Pancreas (tissue), 10 donors: Measurements from ENCODE around the gene AADAT. TPM values are rescaled to one million over a fixed set of nuclear protein-coding genes. Genes with fewer than 3 reads are reported as not detected.

Experiments
- ATAC-seq, 4 donors: fragments of 200-7000 bp; cut with Tn5 transposase; one replicate each; pipeline versions ENCODE4 v1.8.0 to v1.9.1; 2020; ENCODE audit warnings: mild to moderate bottlenecking in 4 of 4, moderate library complexity in 4 of 4
- DNase-seq, 6 donors: peaks; one replicate each; pipeline ENCODE4 v3.0.0-alpha.2; 2020
- FAIRE-seq: peaks from 2 replicates; lab custom pipeline; 2012; peaks lifted over from hg19 to GRCh38; lab: Jason Lieb, UNC
- H3K27ac ChIP-seq, 4 donors: fragments of 200-600 bp; sonication (generic); 1 replicate in 3 of 4; 2 replicates in 1 of 4; pipeline versions ENCODE4 v1.5.0 to v1.8.0; 2020
- H3K27me3 ChIP-seq, 4 donors: fragments of 200-600 bp; one replicate each; pipeline ENCODE4 v1.8.0; 2021
- H3K36me3 ChIP-seq, 3 donors: fragments of 200-600 bp; sonication (generic) in 1 of 3; one replicate each; pipeline versions ENCODE4 v1.5.0 to v1.8.0; 2020 to 2021
- H3K4me1 ChIP-seq, 3 donors: fragments of 200-600 bp; one replicate each; pipeline ENCODE4 v1.8.0; 2021
- H3K4me3 ChIP-seq, 4 donors: fragments of 200-600 bp; sonication (generic) in 2 of 4; one replicate each; pipeline versions ENCODE4 v1.5.0 to v1.8.0; 2020 to 2021
- H3K9me3 ChIP-seq, 4 donors: fragments of 200-600 bp; one replicate each; pipeline ENCODE4 v1.8.0; 2021
- WGBS, 2 donors: extraction: QIAGEN DNeasy Blood & Tissue Kit; methylation state at CpG; one replicate each; pipeline ENCODE4 v1.1.7; 2013; 5-methylcytosine and 5-hydroxymethylcytosine counted together
- intact Hi-C, 3 donors: fragments of 100-400 bp; cut with DNase I; formaldehyde crosslinking; loops; one replicate each; pipeline versions ENCODE4 v1.11.1 to v1.14.2; 2022
- polyA plus RNA-seq, 2 donors: library from polyadenylated mRNA; stranded (reverse); fragments of 200-250 nt; gene quantifications; one replicate each; pipeline ENCODE4 v1.2.3, GENCODE V29; 2013
- total RNA-seq, 6 donors: library from RNA; stranded (reverse); fragmentation: NEBNext Ultra II Directional in 4 of 6; extraction: Animal tissue kit (Norgen Biotek cat#: 25700) in 4 of 6; gene quantifications; one replicate each; pipeline versions ENCODE4 v1.2.1 to v1.2.4, GENCODE V29; 2021 to 2023
- TF ChIP-seq, protein P1 (sequence below), 4 donors: fragments of 200-600 bp; sonication (generic) in 3 of 4; IDR thresholded peaks; one replicate each; pipeline versions ENCODE4 v1.5.0 to v1.8.0; 2021; ENCODE audit warnings: antibody characterized with exemption in 4 of 4
- donor health status: healthy with polysubstance abuse.
- donor health status: DM: no; HTN: no; CAD: no; lungs with moderate emphysema.
- donor health status: DM: no; HTN: no; CAD: no.
- donor health status: control.
- donor health status: control.
- donor health status: Bipolar disorder and iron deficiency.
- donor health status: DM: yes; HTN: yes; CAD: no.
- donor health status: DM: no; HTN: no; CAD: no.
- donor health status: DM: no; HTN: no; CAD: no.
- donor health status: DM: yes; HTN: yes; CAD: no.

AADAT gene
- total and polyA plus RNA-seq, 8 donors: 1.8 to 6.8 (median 3.1) TPM

GRCh38 chr4:170111546-170111945 lies 21.8 kb upstream of the AADAT start:
- FAIRE-seq: no peak
- TF ChIP-seq, protein P1, sequence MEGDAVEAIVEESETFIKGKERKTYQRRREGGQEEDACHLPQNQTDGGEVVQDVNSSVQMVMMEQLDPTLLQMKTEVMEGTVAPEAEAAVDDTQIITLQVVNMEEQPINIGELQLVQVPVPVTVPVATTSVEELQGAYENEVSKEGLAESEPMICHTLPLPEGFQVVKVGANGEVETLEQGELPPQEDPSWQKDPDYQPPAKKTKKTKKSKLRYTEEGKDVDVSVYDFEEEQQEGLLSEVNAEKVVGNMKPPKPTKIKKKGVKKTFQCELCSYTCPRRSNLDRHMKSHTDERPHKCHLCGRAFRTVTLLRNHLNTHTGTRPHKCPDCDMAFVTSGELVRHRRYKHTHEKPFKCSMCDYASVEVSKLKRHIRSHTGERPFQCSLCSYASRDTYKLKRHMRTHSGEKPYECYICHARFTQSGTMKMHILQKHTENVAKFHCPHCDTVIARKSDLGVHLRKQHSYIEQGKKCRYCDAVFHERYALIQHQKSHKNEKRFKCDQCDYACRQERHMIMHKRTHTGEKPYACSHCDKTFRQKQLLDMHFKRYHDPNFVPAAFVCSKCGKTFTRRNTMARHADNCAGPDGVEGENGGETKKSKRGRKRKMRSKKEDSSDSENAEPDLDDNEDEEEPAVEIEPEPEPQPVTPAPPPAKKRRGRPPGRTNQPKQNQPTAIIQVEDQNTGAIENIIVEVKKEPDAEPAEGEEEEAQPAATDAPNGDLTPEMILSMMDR (IDR thresholded peaks at IDR 0.05): no peak
- no peak overlapping the region for H3K4me3 ChIP-seq
- H3K27me3 ChIP-seq: no peaks in the 10 kb centered on the region
- intact Hi-C loops: no loop called here
- H3K9me3 ChIP-seq: no peaks in the 10 kb centered on the region
- H3K4me1 ChIP-seq: no peaks in the 10 kb centered on the region
- no peak for ATAC-seq
- no peak for DNase-seq
- no peak overlapping the region for H3K27ac ChIP-seq
- no peaks in the 10 kb centered on the region for H3K36me3 ChIP-seq
- WGBS, 2 donors: 92 to 94% methylated on average over 3 of the region's 3 CpGs

DNA sequence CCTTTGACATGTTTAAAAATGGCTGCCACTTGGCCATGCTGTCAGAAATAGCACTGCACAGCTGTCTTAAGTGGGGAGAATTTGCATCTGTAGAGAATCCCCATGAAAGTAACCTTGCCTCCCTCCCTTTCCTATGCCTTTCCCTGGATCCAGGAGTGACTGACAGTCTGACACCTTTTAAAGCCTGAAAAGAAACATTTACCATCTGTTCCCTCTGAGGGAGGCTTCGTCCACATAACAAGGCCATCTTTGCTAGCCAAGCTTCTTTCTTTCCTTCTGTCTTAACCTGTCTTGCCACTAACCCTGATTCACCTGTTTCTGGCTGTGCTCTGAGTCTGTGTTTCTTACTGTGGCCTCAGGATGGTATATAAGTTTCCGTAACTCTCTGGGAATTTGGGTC lies 21.3 kb upstream of the AADAT start:
- Histone ChIP-seq H3K4me1 (no peaks in the 10 kb centered on the region), H3K27me3 (no peaks in the 10 kb centered on the region), H3K4me3 (no peak overlapping the region), H3K9me3 (no peaks in the 10 kb centered on the region), H3K36me3 (no peaks in the 10 kb centered on the region), H3K27ac (no peak overlapping the region)
- intact Hi-C loops: no loop called here
- TF ChIP-seq, protein P1 (IDR thresholded peaks at IDR 0.05): no peak
- FAIRE-seq: no peak
- DNase-seq: no peak
- 67 to 82% methylated on average over 2 of the region's 2 CpGs for WGBS, 2 donors
- no peak for ATAC-seq

GRCh38 chr4:170110285-170110672 lies 20.5 kb upstream of the AADAT start:
- ATAC-seq: no peak
- Histone ChIP-seq H3K27me3 (no peaks in the 10 kb centered on the region), H3K36me3 (no peaks in the 10 kb centered on the region), H3K4me3 (no peak overlapping the region), H3K27ac (no peak overlapping the region), H3K4me1 (no peaks in the 10 kb centered on the region), H3K9me3 (no peaks in the 10 kb centered on the region)
- intact Hi-C loops: no loop called here
- FAIRE-seq: no peak
- no peak for DNase-seq
- TF ChIP-seq, protein P1 (IDR thresholded peaks at IDR 0.05): no peak
- WGBS, 2 donors: 43 to 51% methylated on average over 5 of the region's 5 CpGs

DNA sequence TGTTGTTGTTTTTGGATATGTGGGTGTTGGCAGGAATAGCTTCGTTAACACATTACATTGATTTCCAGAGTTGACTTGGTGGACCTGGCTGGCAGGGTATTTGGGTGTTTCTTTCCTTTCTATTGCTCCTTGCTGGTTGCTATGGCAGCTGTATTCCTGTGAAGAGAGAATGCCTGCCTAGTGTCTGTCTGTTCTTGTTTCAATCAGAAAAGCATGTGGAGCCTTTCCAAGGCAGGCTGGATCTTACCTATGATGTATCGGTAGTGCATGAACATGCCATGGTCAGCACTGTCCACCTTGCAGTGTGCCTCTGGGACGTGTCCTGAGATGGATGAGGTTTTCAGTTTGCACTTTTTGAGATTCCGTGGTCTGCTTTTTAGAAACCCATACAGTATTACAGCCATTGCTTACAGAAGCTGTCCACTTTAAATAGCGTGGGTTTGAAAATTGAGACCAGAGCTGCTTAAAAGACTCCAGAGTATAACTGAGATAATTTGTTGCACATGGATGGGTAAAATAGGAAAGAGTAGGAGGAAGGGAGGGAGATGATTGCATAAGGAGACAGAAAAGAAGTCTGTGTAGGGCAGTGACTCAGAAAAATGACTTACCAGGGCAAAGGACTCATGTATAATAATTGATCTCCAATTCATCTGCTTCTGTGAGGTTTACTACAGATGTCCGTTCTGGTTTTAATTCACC lies 20.0 kb upstream of the AADAT start:
- ATAC-seq (peak in 2 of 4 donors; percentile 37 to 39), FAIRE-seq (no peak), DNase-seq (no peak)
- H3K9me3 ChIP-seq: no peaks in the 10 kb centered on the region
- H3K27me3 ChIP-seq: no peaks in the 10 kb centered on the region
- no peak overlapping the region for H3K4me3 ChIP-seq
- no peak overlapping the region for H3K27ac ChIP-seq
- intact Hi-C loops: no loop called here
- no peaks in the 10 kb centered on the region for H3K4me1 ChIP-seq
- TF ChIP-seq, protein P1 (IDR thresholded peaks at IDR 0.05): no peak
- WGBS, 2 donors: 55 to 65% methylated on average over 6 of the region's 6 CpGs
- H3K36me3 ChIP-seq: no peaks in the 10 kb centered on the region

DNA sequence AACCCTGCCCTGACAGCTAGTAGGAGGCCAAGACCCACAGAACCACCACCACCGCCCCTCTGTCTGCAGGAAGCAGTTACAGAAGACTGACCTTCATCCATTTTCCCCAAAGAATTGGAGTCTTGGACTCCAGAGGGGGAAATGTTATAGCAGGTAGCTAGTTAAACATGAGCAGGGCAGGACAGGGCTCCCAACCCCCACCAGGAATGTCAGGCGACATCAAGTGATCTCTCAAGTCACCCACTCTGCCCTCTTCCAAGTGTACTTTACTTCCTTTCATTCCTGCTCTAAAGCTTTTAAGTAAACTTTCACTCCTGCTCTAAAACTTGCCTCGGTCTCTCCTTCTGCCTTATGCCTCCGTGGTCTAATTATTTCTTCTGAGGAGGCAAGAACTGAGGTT lies 17.1 kb upstream of the AADAT start:
- FAIRE-seq: no peak
- 69 to 74% methylated on average over 4 of the region's 4 CpGs for WGBS, 2 donors
- ATAC-seq: no peak
- TF ChIP-seq, protein P1 (IDR thresholded peaks at IDR 0.05): no peak
- no peaks in the 10 kb centered on the region for H3K9me3 ChIP-seq
- intact Hi-C loops: no loop called here
- DNase-seq: no peak
- H3K4me1 ChIP-seq: no peaks in the 10 kb centered on the region
- H3K27me3 ChIP-seq: no peaks in the 10 kb centered on the region
- H3K27ac ChIP-seq: no peak overlapping the region
- H3K4me3 ChIP-seq: no peak overlapping the region
- no peaks in the 10 kb centered on the region for H3K36me3 ChIP-seq
